Measurements from ENCODE around the gene SBNO2.
A peak's percentile ranks its signal among the peaks of the same experiment; 100 is the strongest.

DNA sequence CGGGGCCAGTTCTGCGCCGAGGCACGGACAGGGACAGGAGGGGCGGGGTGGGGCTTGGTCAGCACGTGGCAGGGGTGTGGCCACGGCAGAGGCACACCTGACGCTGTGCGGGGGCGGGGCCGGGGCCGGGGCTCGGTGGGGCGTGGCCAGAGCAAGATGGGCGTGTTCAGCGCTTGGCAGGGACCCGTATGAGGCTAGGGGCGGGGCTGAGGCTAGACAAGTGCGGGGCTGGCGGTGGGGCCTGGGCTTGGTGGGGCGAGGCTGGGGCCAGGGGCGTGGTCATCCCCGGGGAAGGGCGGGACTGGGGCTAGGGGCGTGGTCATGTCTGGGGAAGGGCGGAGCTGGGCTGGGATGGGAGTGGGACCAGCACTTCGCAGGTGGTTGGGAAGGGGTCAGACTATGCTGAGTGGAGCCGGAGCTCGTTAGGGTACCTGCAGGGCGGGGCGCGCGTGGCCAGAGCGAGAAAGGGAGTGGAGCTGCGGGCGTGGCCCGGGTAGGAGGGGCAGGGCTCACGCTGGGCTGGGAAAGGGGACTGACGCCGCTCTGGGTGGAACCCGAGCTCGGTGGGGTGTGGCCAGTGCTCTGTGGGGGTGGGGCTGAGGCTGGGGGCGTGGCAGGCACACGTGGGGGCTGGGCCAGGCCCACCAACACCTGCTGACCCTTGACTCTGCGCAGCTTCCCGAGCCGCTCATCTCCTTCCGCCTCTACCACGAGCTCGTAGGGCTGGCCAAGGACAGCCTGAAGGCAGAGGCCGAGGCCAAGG lies 91.7 kb downstream of the SBNO2 start:
- TF ChIP-seq, protein P1, sequence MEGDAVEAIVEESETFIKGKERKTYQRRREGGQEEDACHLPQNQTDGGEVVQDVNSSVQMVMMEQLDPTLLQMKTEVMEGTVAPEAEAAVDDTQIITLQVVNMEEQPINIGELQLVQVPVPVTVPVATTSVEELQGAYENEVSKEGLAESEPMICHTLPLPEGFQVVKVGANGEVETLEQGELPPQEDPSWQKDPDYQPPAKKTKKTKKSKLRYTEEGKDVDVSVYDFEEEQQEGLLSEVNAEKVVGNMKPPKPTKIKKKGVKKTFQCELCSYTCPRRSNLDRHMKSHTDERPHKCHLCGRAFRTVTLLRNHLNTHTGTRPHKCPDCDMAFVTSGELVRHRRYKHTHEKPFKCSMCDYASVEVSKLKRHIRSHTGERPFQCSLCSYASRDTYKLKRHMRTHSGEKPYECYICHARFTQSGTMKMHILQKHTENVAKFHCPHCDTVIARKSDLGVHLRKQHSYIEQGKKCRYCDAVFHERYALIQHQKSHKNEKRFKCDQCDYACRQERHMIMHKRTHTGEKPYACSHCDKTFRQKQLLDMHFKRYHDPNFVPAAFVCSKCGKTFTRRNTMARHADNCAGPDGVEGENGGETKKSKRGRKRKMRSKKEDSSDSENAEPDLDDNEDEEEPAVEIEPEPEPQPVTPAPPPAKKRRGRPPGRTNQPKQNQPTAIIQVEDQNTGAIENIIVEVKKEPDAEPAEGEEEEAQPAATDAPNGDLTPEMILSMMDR (IDR thresholded peaks at IDR 0.05 in 8 of 11, conservative IDR thresholded peaks at IDR 0.05 in 3 of 11): no peak
- TF ChIP-seq POLR2A (IDR thresholded peaks at IDR 0.05) (no peak), POLR2AphosphoS5 (IDR thresholded peaks at IDR 0.05) (peak in 1 of 3 donors; percentile 2)

Data from spleen (tissue), 7 donors.